MM.1S (cell line): ENCODE data around the gene TECPR2.

Experiments
- DNase-seq: peaks from one replicate; pipeline ENCODE4 v3.0.0-alpha.2; 2015
- H2AFZ ChIP-seq: fragments of 300-600 bp; sonication (generic); 2 replicates; pipeline ENCODE4 v1.6.0; 2016; ENCODE audit warnings: antibody characterized with exemption, low read length
- H3F3A ChIP-seq: fragments of 300-600 bp; sonication (generic); 2 replicates; pipeline ENCODE4 v1.6.1; 2016; ENCODE audit warnings: mild to moderate bottlenecking, antibody characterized with exemption, low read length, moderate library complexity, mixed read lengths; ENCODE audit not compliant: insufficient read depth
- H3K27ac ChIP-seq: fragments of 300-600 bp; sonication (generic); 2 replicates; pipeline ENCODE4 v1.5.1; 2016; ENCODE audit warnings: mild to moderate bottlenecking, low read length
- H3K27me3 ChIP-seq: fragments of 300-600 bp; sonication (generic); replicated peaks from 2 replicates; pipeline ENCODE4 v1.6.0; 2016; ENCODE audit warnings: low read length; ENCODE audit not compliant: insufficient read depth
- H3K36me3 ChIP-seq: fragments of 300-600 bp; sonication (generic); replicated peaks from 2 replicates; pipeline ENCODE4 v1.6.1; 2016; ENCODE audit warnings: mild to moderate bottlenecking, low read length, mixed read lengths; ENCODE audit not compliant: insufficient read depth
- H3K4me1 ChIP-seq: fragments of 300-600 bp; sonication (generic); 2 replicates; pipeline ENCODE4 v1.6.1; 2016; ENCODE audit warnings: low read length, mixed read lengths
- H3K4me2 ChIP-seq: fragments of 300-600 bp; sonication (generic); 2 replicates; pipeline ENCODE4 v1.6.0; 2016; ENCODE audit warnings: low read depth, low read length
- H3K4me3 ChIP-seq: fragments of 300-600 bp; sonication (generic); 2 replicates; pipeline ENCODE4 v1.5.1; 2016; ENCODE audit warnings: low read length, mixed read lengths
- H3K79me2 ChIP-seq: fragments of 300-600 bp; sonication (generic); 2 replicates; pipeline ENCODE4 v1.6.1; 2016; ENCODE audit warnings: mixed run types, low read length, mixed read lengths
- H3K9ac ChIP-seq: fragments of 300-600 bp; sonication (generic); 2 replicates; pipeline ENCODE4 v1.6.1; 2016; ENCODE audit warnings: low read length, mixed read lengths
- H3K9me2 ChIP-seq: fragments of 300-600 bp; sonication (generic); replicated peaks from 2 replicates; pipeline ENCODE4 v1.6.1; 2016; ENCODE audit warnings: mild to moderate bottlenecking, low read length, mixed read lengths; ENCODE audit not compliant: insufficient read depth
- H3K9me3 ChIP-seq: fragments of 300-600 bp; sonication (generic); replicated peaks from 2 replicates; pipeline ENCODE4 v1.6.1; 2016; ENCODE audit warnings: mild to moderate bottlenecking, low read length, mixed read lengths; ENCODE audit not compliant: insufficient read depth
- H4K20me1 ChIP-seq: fragments of 300-600 bp; sonication (generic); 2 replicates; pipeline ENCODE4 v1.6.1; 2016; ENCODE audit warnings: mild to moderate bottlenecking, low read length, moderate library complexity, mixed read lengths; ENCODE audit not compliant: insufficient read depth
- CTCF ChIP-seq: fragments of 300-600 bp; sonication (generic); IDR thresholded peaks from 2 replicates; pipeline ENCODE4 v1.5.1; 2016; ENCODE audit warnings: antibody characterized with exemption, low read length, mixed read lengths
- EZH2 ChIP-seq: fragments of 300-600 bp; sonication (generic); optimal IDR thresholded peaks from 2 replicates; pipeline ENCODE3; 2017; ENCODE audit warnings: low read depth, mild to moderate bottlenecking, antibody characterized with exemption, low read length, mixed read lengths
- EZH2phosphoT487 ChIP-seq: fragments of 300-600 bp; sonication (generic); IDR thresholded peaks from 2 replicates; pipeline ENCODE4 v1.6.1; 2018; ENCODE audit warnings: antibody characterized with exemption, low read length

The TECPR2 gene

GRCh38 chr14:102419716-102420115 lies 57.0 kb downstream of the TECPR2 start:
- no peaks in the 10 kb centered on the region for H3K4me1 ChIP-seq
- no peak overlapping the region for H3K4me2 ChIP-seq
- no peaks in the 10 kb centered on the region for H3K9me2 ChIP-seq
- no peak overlapping the region for H3K27ac ChIP-seq
- no peaks in the 10 kb centered on the region for H4K20me1 ChIP-seq
- no peak for TF ChIP-seq EZH2
- no peak for TF ChIP-seq CTCF
- TF ChIP-seq EZH2phosphoT487 = no peak
- no peak overlapping the region for H3K9ac ChIP-seq
- no peaks in the 10 kb centered on the region for H3K36me3 ChIP-seq
- no peak overlapping the region for H2AFZ ChIP-seq
- no peaks in the 10 kb centered on the region for H3K9me3 ChIP-seq
- DNase-seq = no peak
- no peaks in the 10 kb centered on the region for H3K27me3 ChIP-seq
- no peak overlapping the region for H3K4me3 ChIP-seq
- no peaks in the 10 kb centered on the region for H3F3A ChIP-seq
- no peaks in the 10 kb centered on the region for H3K79me2 ChIP-seq

GRCh38 chr14:102421411-102422057 lies 58.8 kb downstream of the TECPR2 start:
- Histone ChIP-seq H3K4me1 (no peaks in the 10 kb centered on the region), H3F3A (no peaks in the 10 kb centered on the region), H3K9ac (no peak overlapping the region), H2AFZ (no peak overlapping the region), H3K79me2 (no peaks in the 10 kb centered on the region), H3K9me3 (no peaks in the 10 kb centered on the region), H3K9me2 (no peaks in the 10 kb centered on the region), H3K27me3 (no peaks in the 10 kb centered on the region), H4K20me1 (no peaks in the 10 kb centered on the region), H3K4me2 (no peak overlapping the region), H3K4me3 (no peak overlapping the region), H3K36me3 (no peaks in the 10 kb centered on the region), H3K27ac (no peak overlapping the region)
- TF ChIP-seq EZH2 = no peak
- TF ChIP-seq EZH2phosphoT487 = no peak
- TF ChIP-seq CTCF = no peak
- DNase-seq = no peak

GRCh38 chr14:102424520-102424919 lies 61.8 kb downstream of the TECPR2 start:
- H3K9me3 ChIP-seq = no peaks in the 10 kb centered on the region
- H3K4me3 ChIP-seq = no peak overlapping the region
- no peak overlapping the region for H2AFZ ChIP-seq
- no peaks in the 10 kb centered on the region for H3K27me3 ChIP-seq
- H3K9ac ChIP-seq = no peak overlapping the region
- no peaks in the 10 kb centered on the region for H3K79me2 ChIP-seq
- TF ChIP-seq CTCF (no peak), EZH2 (no peak), EZH2phosphoT487 (no peak)
- H3K27ac ChIP-seq = no peak overlapping the region
- no peaks in the 10 kb centered on the region for H3F3A ChIP-seq
- no peaks in the 10 kb centered on the region for H3K36me3 ChIP-seq
- H3K9me2 ChIP-seq = no peaks in the 10 kb centered on the region
- no peak for DNase-seq
- no peak overlapping the region for H3K4me2 ChIP-seq
- no peaks in the 10 kb centered on the region for H4K20me1 ChIP-seq
- no peaks in the 10 kb centered on the region for H3K4me1 ChIP-seq
